PC-3 (cell line): ENCODE data around the gene TPRX1. TPM values are rescaled to one million over a fixed set of nuclear protein-coding genes. Genes with fewer than 3 reads are reported as not detected.

Source experiments
- ATAC-seq: fragments of 200-7000 bp; cut with Tn5 transposase; 2 replicates; pipeline ENCODE4 v1.9.1; 2020; ENCODE audit warnings: mild to moderate bottlenecking, moderate library complexity
- BruUV-seq: library from RNA; stranded (reverse); fragments of 400-500 nt; replicated peaks from 2 replicates; lab custom pipeline; 2021; lab: Mats Ljungman, UMichigan
- CTCF ChIA-PET: fragments of 300-600 bp; sonication (Branson Sonifier 250); formaldehyde crosslinking; loops from one replicate; lab custom pipeline; 2022; ENCODE audit warnings: antibody characterized with exemption; lab: Charles Lee
- POLR2A ChIA-PET: fragments of 300-600 bp; sonication (Branson Sonifier 250); formaldehyde crosslinking; loops from one replicate; lab custom pipeline; 2022; ENCODE audit warnings: antibody characterized with exemption; ENCODE audit not compliant: unreplicated experiment; lab: Charles Lee
- DNase-seq: peaks from one replicate; pipeline ENCODE4 v3.0.0-alpha.2; 2015
- H2AFZ ChIP-seq: fragments of 300-600 bp; sonication (generic); 2 replicates; pipeline ENCODE4 v1.6.0; 2016; ENCODE audit warnings: antibody characterized with exemption, low read length
- H3F3A ChIP-seq: fragments of 300-600 bp; sonication (generic); one replicate; pipeline ENCODE4 v1.6.0; 2017; ENCODE audit warnings: antibody characterized with exemption, low read length, control low read depth, mild to moderate bottlenecking; ENCODE audit not compliant: unreplicated experiment
- H3K27ac ChIP-seq: fragments of 300-600 bp; sonication (generic); 2 replicates; pipeline ENCODE4 v1.5.1; 2016; ENCODE audit warnings: mild to moderate bottlenecking, low read length
- H3K27me3 ChIP-seq: fragments of 300-600 bp; sonication (generic); 2 replicates; pipeline ENCODE4 v1.6.1; 2016; ENCODE audit warnings: low read length, mixed read lengths
- H3K36me3 ChIP-seq: fragments of 300-600 bp; sonication (generic); 2 replicates; pipeline ENCODE4 v1.6.1; 2016; ENCODE audit warnings: low read depth, mixed run types, low read length, mixed read lengths
- H3K4me1 ChIP-seq: fragments of 300-600 bp; sonication (generic); 2 replicates; pipeline ENCODE4 v1.5.1; 2016; ENCODE audit warnings: low read length; ENCODE audit not compliant: insufficient read depth
- H3K4me2 ChIP-seq: fragments of 300-600 bp; sonication (generic); 2 replicates; pipeline ENCODE4 v1.6.0; 2016; ENCODE audit warnings: low read length
- H3K4me3 ChIP-seq: fragments of 300-600 bp; sonication (generic); 2 replicates; pipeline ENCODE4 v1.5.1; 2016; ENCODE audit warnings: mild to moderate bottlenecking, low read length, mixed read lengths
- H3K79me2 ChIP-seq: fragments of 300-600 bp; sonication (generic); 2 replicates; pipeline ENCODE4 v1.6.1; 2017; ENCODE audit warnings: low read length, mixed read lengths
- H3K9ac ChIP-seq: fragments of 300-600 bp; sonication (generic); 2 replicates; pipeline ENCODE4 v1.6.0; 2016; ENCODE audit warnings: mild to moderate bottlenecking, low read length
- H3K9me2 ChIP-seq: fragments of 300-600 bp; sonication (generic); replicated peaks from 2 replicates; pipeline ENCODE4 v1.6.1; 2016; ENCODE audit warnings: mixed run types, low read length, mixed read lengths
- H3K9me3 ChIP-seq: fragments of 300-600 bp; sonication (generic); 2 replicates; pipeline ENCODE4 v1.6.1; 2016; ENCODE audit warnings: low read length, mixed read lengths
- H4K20me1 ChIP-seq: fragments of 300-600 bp; sonication (generic); 2 replicates; pipeline ENCODE4 v1.6.1; 2016; ENCODE audit warnings: low read length, mixed read lengths
- CTCF ChIP-seq: fragments of 300-600 bp; sonication (generic); conservative IDR thresholded peaks from 2 replicates; pipeline ENCODE4 v1.5.1; 2017; ENCODE audit warnings: antibody characterized with exemption, low read depth, mild to moderate bottlenecking, low read length
- EZH2 ChIP-seq: fragments of 300-600 bp; sonication (generic); IDR thresholded peaks from one replicate; pipeline ENCODE4 v1.6.1; 2017; ENCODE audit warnings: antibody characterized with exemption, mild to moderate bottlenecking, low read length; ENCODE audit not compliant: unreplicated experiment
- EZH2phosphoT487 ChIP-seq: fragments of 300-600 bp; sonication (generic); IDR thresholded peaks from 2 replicates; pipeline ENCODE4 v1.6.1; 2018; ENCODE audit warnings: mild to moderate bottlenecking, antibody characterized with exemption, low read length, borderline replicate concordance
- intact Hi-C: fragments of 100-400 bp; cut with micrococcal nuclease; formaldehyde crosslinking; loops from 2 replicates; pipeline ENCODE4 v1.9.0; 2023
- total RNA-seq: library from RNA; depleted of rRNA; stranded (reverse); fragments of >200 nt; gene quantifications from 2 replicates; pipeline ENCODE4 v1.2.3, GENCODE V29; 2014

Gene TPRX1
- total RNA-seq, 1 experiment from 2014 or later, result not detected

GRCh38 chr19:47801270-47801669, 3.1 kb downstream of the TPRX1 start:
- TF ChIP-seq EZH2, result no peak
- TF ChIP-seq CTCF, result no peak
- no peak for TF ChIP-seq EZH2phosphoT487
- ATAC-seq (no peak), DNase-seq (no peak)
- H3F3A ChIP-seq, result no peaks in the 10 kb centered on the region
- H3K79me2 ChIP-seq, result no peaks in the 10 kb centered on the region
- H3K4me3 ChIP-seq, result no peak overlapping the region
- H3K36me3 ChIP-seq, result no peaks in the 10 kb centered on the region
- CTCF ChIA-PET, result no interaction called here
- H3K4me2 ChIP-seq, result no peak overlapping the region
- no TSS peak for BruUV-seq
- no peak overlapping the region for H3K27ac ChIP-seq
- H3K27me3 ChIP-seq, result no peaks in the 10 kb centered on the region
- no peaks in the 10 kb centered on the region for H3K9me2 ChIP-seq
- no peak overlapping the region for H3K9ac ChIP-seq
- POLR2A ChIA-PET, result no interaction called here
- H3K4me1 ChIP-seq, result no peaks in the 10 kb centered on the region
- no peak overlapping the region for H2AFZ ChIP-seq
- no peaks in the 10 kb centered on the region for H3K9me3 ChIP-seq
- intact Hi-C loops, result no loop called here
- H4K20me1 ChIP-seq, result no peaks in the 10 kb centered on the region

GRCh38 chr19:47798904-47799266, 5.5 kb downstream of the TPRX1 start:
- no peak for DNase-seq
- Histone ChIP-seq H3K4me1 (no peaks in the 10 kb centered on the region), H3K9me3 (no peaks in the 10 kb centered on the region), H3K36me3 (no peaks in the 10 kb centered on the region), H3K27ac (no peak overlapping the region), H3K4me2 (no peak overlapping the region), H2AFZ (no peak overlapping the region), H3K79me2 (no peaks in the 10 kb centered on the region), H3K9ac (no peak overlapping the region), H3F3A (no peaks in the 10 kb centered on the region), H3K27me3 (no peaks in the 10 kb centered on the region), H3K9me2 (no peaks in the 10 kb centered on the region), H4K20me1 (no peaks in the 10 kb centered on the region), H3K4me3 (no peak overlapping the region)
- intact Hi-C loops, result no loop called here
- ChIA-PET POLR2A (no interaction called here), CTCF (no interaction called here)
- no peak for ATAC-seq
- no TSS peak for BruUV-seq
- no peak for TF ChIP-seq EZH2phosphoT487
- no peak for TF ChIP-seq CTCF
- no peak for TF ChIP-seq EZH2

GRCh38 chr19:47797996-47798903, 6.1 kb downstream of the TPRX1 start:
- Histone ChIP-seq H3K27ac (no peak overlapping the region), H4K20me1 (no peaks in the 10 kb centered on the region), H3F3A (no peaks in the 10 kb centered on the region), H3K9me3 (no peaks in the 10 kb centered on the region), H2AFZ (no peak overlapping the region), H3K27me3 (no peaks in the 10 kb centered on the region), H3K36me3 (no peaks in the 10 kb centered on the region), H3K4me2 (no peak overlapping the region), H3K79me2 (no peaks in the 10 kb centered on the region), H3K4me3 (no peak overlapping the region), H3K9me2 (no peaks in the 10 kb centered on the region), H3K4me1 (no peaks in the 10 kb centered on the region), H3K9ac (no peak overlapping the region)
- BruUV-seq, result no TSS peak
- CTCF ChIA-PET, result no interaction called here
- ATAC-seq (no peak), DNase-seq (no peak)
- TF ChIP-seq EZH2phosphoT487 (no peak), EZH2 (no peak)
- POLR2A ChIA-PET, result no interaction called here
- intact Hi-C loops, result no loop called here
